Hematopoietic multipotent progenitor cell treated with erythropoietin and hydrocortisone succinate and interleukin-3 and kit ligand, for 17 days (in vitro differentiated cells): ENCODE results near the gene TMPRSS6.
A peak's percentile ranks its signal among the peaks of the same experiment; 100 is the strongest.

Source experiments
- DNase-seq: peaks from one replicate; pipeline ENCODE4 v3.0.0-alpha.2; 2015; ENCODE audit warnings: low spot score

TMPRSS6 gene

DNA sequence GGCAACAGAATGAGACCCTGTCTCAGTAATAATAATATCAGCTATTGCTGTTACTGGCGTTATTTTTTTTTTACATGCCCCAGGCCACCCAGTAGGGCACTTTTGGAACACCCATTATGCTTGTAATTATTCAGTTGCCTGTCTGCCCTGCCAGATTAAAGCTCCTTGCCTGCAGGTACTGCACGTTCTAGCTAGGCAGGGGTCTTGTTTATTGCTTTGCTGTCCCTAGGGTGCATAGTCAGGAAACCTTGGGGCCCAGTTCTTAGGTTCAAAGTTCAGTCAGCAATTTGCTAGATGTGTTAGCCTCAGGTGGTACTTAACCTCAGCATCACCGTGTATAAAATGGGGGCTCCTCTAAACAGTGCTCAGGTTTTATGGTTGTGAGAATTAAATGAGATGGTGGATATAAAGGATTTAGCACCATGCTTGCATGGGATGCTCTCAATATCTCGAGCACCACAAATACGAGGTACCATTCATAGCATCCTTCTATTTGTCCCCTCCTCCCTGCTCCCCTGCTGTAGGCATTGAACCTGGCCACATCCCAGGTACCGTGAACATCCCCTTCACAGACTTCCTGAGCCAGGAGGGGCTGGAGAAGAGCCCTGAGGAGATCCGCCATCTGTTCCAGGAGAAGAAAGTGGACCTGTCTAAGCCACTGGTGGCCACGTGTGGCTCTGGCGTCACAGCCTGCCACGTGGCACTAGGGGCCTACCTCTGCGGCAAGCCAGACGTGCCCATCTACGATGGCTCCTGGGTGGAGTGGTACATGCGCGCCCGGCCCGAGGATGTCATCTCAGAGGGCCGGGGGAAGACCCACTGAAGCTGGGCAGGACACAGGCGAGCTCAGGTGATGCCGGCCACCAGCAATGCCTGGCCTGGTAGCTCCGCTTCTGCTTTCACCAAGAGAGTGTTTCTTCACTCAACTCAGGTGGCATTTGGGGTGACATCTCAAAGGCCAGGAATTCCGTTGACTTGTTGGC is 80.5 kb downstream of the TMPRSS6 start:
- DNase-seq = no peak

DNA sequence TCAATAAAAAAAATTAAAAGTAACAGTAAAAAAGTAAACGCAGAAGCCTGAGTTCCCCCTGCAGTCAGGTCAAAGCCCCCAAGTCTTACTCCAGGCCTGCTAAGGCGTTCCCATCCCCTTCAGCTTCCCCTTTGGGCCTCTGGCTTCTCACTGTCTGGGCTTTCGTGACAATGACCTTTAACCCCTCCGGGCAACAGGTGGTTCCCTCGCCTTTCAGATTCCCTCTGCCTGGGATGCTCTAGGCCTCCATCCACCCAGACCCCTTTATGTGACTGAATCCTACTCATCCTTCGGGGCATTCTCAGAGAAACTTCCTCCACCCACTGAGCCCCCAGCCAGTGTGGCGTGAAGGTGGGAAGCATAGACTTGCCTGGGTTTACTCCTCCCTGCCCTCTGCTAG is 82.0 kb downstream of the TMPRSS6 start:
- no peak for DNase-seq

DNA sequence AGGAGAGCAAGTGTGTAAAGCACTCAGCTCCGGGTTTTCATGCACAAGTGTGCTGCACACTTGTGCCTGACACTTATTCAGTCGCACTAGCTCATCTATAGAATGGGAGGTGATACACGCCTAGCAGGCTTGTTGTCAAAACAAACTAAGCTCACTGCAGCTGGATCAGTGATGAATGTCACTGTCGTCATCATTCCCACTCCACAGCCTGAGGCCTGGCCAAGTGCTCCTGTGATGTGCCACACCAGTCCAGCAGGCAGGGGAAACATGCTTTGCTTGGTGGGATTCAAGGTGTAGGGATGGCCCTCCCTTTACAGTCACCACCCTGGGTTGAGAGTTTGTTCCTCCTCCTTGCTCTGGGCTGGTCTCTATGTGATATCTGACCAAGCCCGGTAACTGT is 83.2 kb downstream of the TMPRSS6 start:
- no peak for DNase-seq

DNA sequence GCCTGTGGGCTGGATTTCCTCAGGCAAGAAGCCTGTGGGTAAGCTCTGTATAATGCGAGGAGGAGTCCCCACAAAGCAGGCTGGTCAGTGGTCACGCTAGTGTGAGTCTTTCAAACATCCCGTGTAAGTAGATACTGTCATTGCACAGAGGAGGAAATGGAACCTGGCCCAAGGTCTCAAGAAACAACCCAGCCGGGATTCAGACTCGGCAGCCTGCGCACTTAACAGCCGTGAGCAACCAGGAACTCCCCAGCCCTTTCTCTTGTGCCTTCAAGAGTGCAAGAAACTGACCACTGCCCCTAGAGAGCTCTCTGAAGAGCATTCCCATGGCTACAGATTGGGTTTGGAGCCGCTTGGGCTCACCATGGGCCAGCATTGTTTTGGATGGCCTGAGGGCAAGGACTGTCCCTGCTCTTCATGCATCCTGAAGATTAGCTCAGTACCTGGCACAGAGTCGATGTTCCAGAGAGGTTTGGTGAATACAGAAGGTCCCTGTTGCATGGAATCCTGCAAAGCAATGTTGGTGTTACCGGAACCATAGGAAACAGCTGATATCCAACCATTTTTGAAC is 83.9 kb downstream of the TMPRSS6 start:
- no peak for DNase-seq

DNA sequence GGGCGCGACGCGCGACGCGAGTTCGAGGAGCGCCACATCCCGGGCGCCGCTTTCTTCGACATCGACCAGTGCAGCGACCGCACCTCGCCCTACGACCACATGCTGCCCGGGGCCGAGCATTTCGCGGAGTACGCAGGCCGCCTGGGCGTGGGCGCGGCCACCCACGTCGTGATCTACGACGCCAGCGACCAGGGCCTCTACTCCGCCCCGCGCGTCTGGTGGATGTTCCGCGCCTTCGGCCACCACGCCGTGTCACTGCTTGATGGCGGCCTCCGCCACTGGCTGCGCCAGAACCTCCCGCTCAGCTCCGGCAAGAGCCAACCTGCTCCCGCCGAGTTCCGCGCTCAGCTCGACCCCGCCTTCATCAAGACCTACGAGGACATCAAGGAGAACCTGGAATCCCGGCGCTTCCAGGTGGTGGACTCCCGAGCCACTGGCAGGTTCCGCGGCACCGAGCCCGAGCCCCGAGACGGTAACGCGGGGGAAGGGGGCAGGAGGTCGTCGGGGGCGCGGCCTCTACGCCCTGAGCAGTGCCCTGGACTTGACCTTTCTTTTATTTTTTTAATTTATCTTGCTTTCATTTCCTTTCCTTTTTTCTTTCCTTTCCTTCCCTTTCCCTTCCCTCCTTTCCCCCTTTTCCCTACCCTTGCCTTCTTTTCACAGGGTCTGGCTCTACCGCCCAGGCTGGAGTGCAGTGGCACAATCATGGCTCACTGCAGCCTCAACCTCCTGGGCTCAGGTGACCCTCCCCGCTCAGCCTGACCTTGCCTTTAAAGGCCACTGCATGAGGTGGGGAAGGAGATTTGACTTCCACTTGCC is 85.0 kb downstream of the TMPRSS6 start:
- DNase-seq = no peak

DNA sequence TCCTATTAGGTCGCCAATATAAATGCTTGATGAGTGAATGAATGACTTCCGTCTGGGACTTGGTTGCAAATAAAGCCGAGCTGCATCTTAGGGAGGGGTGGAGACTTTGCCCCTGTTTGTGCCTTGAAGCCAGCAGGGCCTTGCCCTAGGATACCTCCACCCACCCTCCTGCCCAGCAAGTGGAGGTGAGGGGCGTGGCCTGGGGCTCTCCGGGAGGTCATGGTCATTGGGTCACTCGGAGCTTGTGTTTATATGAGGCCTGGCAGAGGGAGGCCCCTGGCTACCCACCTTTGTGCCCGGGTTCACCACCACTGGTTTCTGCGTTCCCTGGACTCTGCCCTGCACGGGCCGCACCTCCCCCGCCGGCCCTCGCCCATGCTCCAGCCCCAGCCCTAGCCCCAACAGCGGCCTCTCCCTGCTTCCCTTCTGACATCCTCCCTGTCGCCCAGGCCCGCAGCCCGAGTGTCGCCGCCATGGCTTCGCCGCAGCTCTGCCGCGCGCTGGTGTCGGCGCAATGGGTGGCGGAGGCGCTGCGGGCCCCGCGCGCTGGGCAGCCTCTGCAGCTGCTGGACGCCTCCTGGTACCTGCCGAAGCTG is 85.7 kb downstream of the TMPRSS6 start:
- DNase-seq = no peak

DNA sequence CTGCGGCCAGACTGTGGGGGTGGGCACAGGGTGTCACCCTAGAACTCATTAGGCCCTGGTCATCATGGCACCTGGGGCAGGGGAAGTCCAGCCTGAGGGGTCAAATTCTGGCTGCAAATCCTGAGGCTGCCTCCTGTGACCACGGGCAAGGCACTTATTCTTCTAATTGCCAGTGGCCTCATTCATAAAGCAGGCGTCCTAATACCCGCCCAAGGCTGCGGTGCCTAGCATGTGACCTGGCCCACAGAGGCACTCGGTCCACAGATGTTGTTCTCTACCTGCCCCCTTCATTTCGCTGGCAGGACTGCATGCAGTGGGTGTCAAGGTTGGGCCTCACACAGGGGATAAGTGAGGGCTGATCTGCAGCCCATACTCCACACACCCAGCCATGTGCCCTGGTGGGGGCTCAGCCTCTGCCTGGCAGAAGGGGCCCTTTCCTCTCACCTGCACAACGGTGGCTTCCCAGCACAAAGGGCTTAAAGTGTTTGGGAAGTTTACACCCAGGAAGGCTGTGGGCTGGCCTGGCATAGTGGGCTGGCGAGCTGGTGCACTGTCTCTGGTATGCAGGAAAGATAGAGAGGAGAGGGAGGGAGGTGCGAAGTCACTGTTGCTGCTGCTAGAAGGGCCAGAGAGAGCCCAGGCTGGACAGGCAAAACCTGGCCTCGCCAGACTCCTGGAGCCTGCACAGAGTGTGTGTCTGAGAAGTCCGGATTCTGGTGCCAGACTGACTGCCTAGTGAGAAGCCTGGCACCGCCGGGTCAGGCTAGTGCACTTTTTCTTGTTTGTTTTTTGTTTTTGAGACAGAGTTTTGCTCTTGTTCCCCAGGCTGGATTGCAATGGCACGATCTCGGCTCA is 86.8 kb downstream of the TMPRSS6 start:
- DNase-seq = no peak

DNA sequence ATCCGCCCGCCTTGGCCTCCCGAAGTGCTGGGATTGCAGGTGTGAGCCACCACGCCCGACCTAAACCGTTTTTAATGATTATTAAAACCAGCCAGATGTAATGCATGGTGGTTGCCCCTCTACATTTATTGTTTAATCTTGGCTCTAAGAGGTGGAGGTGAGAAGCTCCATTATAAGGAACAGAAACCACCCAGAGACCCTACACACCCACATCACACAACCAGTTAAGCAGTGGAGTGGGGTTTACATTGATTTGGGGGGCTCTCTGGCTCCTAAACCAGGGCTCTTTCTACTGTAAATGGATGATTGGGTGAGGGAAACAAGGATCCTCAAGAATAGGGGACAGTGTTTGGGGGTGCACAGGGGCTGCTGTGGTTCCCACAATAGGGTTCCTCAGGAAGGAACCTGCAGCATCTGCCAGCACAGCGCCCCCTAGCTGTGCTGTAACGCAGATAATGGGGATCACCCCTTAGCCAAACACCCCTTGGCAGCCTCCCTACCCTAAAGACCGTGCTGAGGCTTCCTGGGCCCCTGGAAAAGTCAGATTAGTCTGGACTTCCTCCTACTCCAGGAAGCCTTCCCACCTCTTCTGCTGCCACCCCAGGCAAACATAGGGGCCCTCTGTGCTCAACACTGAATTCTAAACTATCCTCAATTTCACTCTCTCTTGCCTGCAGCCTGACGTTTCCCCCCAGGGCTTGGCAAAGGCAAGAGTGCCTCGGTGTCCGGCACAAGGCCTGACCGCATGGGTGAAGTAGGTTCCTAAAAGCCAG is 87.6 kb downstream of the TMPRSS6 start:
- peak; percentile 73 for DNase-seq

DNA sequence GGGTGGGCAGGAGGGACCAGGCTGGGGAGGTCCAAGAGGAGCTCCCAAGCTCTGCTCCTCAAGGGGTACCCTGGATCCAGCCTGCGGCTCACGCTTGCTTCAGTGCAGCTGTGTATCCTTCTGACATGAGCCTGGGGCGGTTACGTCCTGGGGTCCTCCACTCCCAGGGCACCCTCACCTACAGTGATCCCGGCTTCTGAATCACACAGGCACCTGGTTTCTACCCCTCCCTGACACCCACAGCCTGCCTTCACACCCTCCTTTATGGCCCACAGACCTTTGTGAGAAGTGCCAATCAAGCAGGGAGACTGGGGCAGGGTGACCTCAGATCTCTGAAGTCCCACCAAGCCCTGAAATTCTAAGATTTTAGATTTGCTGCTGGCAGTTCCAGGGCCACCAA is 88.5 kb downstream of the TMPRSS6 start:
- DNase-seq = no peak

DNA sequence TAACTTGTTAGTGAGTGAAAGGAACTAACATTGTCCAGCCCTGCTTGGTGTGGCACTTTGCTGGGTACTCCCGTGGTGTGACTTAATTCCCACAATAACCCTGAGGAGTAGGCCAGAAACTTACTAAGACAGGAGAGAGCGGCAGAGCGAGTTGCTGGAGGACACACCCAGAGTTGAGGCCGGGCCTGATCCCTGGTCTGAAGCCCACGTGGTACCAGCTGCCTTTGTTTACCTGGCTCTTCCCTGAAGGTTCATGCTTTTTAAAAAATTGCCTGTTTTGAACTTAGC is 89.4 kb downstream of the TMPRSS6 start:
- DNase-seq = peak; percentile 49

DNA sequence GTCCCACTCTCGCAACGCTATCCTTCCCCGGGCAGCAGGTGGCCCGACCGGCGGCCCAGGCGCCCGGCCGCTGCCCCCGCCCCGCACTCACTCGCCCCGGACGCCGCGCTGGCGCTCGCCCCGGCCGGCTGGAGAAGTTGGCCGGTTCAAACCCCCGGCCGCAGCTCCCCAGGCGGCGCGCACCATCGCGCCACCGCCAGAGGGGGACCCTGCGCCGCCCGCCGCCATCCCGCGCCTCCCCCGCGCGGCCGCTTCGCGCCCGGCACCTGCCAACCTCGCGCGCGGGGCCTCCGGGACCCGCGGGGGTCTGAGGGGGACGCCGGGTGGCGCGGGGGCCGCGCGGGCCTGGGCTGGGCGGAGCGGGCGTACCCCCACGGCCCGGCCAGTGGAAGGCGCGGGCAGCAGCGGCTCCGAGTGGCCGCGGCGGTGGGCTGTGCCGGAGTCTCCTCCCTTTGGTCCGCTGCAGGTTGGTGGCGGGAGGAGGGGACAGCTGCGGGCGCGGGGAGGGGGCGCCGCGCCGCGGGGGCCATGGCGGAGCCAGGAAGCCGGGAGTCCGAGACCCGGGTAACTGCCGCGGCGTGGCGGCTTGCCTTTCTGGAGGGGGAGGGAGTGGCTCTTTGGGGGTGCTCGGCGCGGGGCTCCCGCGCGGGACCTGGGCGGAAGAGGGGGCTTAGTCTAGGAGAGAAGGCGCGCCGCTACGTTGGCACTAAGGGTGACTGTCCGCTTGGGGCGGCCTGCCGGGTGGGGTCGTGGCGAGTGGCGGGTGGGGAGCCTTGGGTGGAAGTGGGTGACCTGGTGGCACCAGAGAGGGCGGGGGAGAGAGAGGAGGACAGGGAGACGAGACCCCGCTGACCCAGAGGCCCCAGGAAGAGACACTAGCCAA is 90.0 kb downstream of the TMPRSS6 start, which contains the start of the genes MPST and TST:
Gene MPST, plus strand, starts transcription at position 434 of the 883 bp plus-strand sequence. Its CDS starts 95 bp downstream, at position 529.
Gene TST, minus strand, starts transcription at position 139 of the 883 bp plus-strand sequence. CDS start 715 bp downstream, outside the sequence.
- peak; percentile 54 for DNase-seq

DNA sequence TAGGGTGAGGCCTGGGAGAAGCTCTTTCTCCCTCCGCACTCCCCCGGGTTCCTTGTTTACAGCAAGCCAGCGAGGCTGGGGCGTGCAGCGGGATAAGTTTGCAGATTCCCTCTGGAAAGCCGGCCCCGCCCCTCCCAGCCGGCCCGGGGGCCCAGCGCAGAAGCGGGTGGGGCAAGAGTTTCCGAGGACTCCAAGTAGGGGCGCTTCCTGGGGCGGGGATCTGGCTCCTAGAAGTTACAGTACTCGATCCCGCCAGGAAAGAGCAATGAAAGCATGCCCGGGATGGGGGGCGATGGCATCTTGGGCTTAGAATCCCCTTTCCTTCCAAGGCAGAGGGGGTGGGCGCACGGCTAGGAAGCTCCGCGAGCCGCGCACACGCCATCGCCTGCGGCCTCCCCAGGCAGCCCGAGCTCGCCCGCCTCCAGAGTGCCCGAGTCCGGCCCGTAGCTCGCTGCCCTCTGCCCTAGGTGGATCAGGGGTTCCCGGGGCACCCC is 90.7 kb downstream of the TMPRSS6 start:
- DNase-seq = peak; percentile 17

DNA sequence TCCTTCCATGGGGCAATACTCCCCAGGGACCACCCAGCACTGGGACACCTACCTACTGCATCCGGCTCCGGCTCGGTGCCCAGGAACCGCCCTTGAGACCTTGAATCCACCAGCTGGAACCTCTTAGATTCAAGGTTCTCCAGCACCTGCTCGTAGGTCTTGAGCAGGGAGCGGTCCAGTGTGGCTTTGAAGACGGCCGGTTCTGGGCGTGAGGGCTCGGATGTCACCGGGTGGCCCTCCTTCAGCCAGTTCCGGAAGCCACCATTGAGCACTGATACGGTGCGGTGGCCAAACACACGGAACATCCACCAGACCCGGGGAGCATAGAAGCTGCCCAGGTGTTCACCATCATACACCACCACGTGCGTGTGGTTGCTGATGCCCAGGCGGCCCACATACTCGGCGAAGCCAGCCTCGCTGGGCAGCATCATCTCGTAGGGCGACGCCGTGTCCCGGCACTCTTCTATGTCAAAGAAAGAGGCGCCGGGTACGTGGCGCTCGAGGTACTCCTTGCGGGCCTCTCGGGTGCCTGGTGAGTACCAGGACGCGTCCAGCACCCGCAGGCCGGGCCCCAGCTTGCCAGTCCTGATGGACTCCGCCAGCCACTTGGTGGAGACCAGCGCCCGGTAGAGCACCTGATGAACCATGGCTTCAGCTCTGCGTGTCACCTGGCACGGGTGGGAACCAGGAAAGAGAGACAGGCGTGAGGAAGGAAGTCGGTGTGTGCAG is 91.3 kb downstream of the TMPRSS6 start:
- no peak for DNase-seq

DNA sequence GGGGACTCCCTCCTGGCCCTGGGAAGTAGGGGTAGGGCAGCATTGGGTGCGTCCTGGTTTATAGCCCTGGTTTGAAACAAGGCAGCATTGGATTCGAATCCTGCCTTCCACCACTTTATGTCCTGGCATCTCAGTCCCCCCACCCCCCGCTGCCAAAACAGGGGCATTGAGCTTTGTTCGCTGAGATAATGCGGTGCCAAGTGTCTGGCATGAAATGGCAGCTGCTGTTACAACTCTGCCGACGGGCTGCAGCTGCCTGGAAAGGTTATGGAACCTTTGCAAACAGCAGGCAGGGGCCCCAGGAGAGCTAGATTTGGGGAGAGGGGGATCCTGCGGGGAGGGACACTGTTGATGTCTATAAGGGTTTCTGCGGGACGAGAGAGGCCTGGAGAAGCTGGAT is 92.2 kb downstream of the TMPRSS6 start:
- no peak for DNase-seq

DNA sequence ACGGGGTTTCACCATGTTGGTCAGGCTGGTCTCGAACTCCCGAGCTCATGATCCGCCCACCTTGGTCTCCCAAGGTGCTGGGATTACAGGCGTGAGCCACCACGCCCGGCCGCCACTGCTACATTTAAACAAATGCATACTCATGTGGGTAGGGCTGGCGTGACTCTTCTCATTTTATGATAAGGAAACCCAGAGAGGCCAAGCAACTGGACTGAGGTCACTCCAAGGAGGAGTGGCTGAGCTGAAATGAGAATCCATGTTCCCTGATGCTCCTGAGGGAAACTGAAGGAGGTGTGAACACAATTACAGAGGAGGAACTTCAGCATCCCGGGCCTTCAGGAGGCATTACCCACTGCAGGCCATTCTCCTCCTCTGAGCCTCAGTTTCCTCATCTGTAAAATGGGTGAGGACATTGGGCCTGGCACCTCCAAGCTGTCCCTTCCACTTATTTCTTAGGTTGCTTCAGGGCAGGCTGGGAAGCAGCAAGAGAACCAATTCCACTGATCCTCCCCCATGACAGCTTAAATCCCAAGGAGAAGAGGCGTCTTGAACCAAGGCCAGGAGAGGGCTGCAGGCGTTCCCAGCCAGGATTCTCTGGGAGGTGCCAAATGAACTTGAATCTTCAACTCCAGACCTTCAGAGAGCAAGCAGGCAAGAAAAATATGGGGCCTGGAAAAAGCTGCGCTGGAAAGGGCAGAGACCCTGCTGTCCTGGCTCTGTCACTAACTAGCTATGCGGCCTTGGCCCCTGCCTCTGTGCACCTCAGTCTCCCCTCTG is 93.2 kb downstream of the TMPRSS6 start:
- DNase-seq = peak; percentile 73

DNA sequence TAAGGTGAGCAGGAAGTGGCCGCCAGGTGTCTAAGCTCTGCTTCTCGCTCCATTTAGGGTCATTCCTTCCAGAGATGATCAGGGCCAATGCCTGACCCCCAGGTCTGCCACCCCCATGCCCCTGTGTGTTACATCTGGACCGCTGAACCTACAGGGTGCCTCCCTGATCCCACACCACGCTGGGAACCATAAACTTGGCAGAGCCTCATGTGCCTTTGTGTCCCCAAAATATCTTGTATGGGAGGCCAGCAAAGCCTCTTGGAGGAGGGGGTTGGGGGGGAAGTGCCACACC is 94.0 kb downstream of the TMPRSS6 start:
- no peak for DNase-seq
